Activated CD4-positive, alpha-beta T cell treated with anti-CD3 and anti-CD28 coated beads, Interleukin-2, Interleukin-4, amounts not matched to agents 100 ng/mL and 50 ng/mL, durations not matched to agents 16 hours and 8 hours (primary cell): ENCODE results near the gene AKAP1.
"Not testable (repeated sequence)": the region's sequence is repeated elsewhere in the genome, so short reads cannot be mapped to it uniquely, and the experiment has no call there.

Source experiments
- DNase-seq: peaks from one replicate; pipeline ENCODE4 v3.0.0-alpha.2; 2020; ENCODE audit warnings: low spot score

The AKAP1 gene

GRCh38 chr17:57077000-57077399 is 8.0 kb upstream of the AKAP1 start:
- no peak for DNase-seq

- DNase-seq, result no peak
Measured at GRCh38 chr17:57078274-57078673, 6.8 kb upstream of the AKAP1 start.

- peak; percentile 33 for DNase-seq
Measured at GRCh38 chr17:57080718-57081117, 4.3 kb upstream of the AKAP1 start.

GRCh38 chr17:57082441-57082840 is 2.6 kb upstream of the AKAP1 start:
- DNase-seq, result no peak

GRCh38 chr17:57084361-57084801 is 665 bp upstream of the AKAP1 start:
- DNase-seq, result no peak

DNA sequence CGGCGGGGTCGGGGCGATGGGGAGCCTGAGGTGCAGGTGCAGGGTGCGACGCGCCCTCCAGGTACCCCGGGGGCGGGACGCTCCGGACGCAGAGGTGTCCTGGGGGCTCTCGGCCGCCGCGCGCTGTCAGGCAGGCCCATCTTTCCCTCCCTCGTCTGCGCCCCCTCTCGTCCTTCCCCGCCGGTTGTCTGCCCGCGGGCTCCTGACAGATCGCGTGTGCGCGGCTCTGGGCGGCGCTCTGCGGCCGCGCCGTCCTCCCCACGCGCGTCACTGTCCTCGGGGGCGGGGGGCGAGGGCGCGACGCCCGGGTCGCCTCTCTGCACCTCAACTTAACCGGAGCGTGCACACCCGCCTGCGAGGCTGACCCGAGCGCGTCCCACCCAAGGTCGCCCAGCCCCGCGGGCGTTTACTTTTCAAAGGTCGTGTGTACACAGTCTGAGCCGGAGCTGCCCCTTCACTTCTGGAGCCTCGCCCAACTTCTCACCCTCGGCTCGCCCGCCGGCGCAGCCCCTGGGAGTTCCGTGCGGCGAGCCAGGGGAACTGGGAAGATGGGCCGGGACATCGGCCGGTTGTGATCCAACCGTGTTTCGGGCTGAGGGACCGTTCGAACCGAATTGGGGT is 512 bp downstream of the AKAP1 start:
- DNase-seq, result peak; percentile 32

- DNase-seq, result no peak
Measured at GRCh38 chr17:57086069-57086930, 1.3 kb downstream of the AKAP1 start.

- DNase-seq, result no peak
Measured at GRCh38 chr17:57088298-57088697, 3.3 kb downstream of the AKAP1 start.

DNA sequence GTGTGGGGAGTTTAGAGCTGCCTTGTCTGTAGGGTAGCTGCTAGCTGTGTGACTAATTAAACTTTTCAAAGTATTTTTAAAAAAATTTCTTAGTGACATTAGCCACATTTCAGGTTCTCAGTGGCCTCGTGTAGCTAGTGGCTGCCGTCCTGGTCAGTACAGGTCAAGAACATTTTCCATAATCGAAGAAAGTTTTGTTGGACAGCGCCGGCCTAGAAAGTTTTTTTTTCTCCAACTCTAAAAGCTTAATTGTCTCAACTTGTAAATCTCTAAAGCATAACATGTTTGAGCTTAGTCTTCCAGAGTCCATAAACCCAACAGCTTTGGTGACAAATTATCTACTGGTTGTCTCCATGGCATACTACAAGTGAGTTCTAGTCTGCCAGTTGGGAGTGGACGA is 4.3 kb downstream of the AKAP1 start:
- no peak for DNase-seq

DNA sequence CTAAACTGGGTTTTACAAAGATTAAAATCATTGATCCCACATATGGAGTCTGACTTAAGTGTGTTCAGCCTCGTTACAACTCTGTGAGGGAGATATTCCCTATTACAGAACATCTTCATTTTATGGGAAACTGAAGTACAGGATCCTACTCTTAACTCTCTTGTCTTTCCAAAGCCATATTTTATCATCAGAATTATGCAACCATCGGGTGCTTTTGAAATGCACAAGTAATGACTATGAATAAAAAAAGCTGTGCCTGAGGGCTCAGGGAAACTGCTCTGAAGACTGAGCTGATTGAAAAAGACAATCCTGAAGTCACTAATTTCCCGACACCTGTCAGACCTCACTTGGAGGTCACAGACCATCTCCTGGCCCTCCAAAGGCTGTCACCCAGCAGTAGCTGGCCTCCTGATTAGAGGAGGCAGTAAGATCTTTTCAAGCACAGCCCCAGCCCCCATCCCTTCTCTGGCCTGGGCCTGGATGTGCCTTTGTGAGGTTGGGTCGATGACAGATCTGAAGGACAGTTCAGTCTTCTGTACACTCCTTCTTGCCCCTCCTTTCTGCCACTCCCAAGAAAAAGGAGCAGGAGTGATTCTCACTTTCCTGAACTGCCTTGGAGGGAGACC is 5.6 kb downstream of the AKAP1 start:
- DNase-seq, result no peak

GRCh38 chr17:57091186-57091618 is 6.2 kb downstream of the AKAP1 start:
- DNase-seq, result no peak

DNA sequence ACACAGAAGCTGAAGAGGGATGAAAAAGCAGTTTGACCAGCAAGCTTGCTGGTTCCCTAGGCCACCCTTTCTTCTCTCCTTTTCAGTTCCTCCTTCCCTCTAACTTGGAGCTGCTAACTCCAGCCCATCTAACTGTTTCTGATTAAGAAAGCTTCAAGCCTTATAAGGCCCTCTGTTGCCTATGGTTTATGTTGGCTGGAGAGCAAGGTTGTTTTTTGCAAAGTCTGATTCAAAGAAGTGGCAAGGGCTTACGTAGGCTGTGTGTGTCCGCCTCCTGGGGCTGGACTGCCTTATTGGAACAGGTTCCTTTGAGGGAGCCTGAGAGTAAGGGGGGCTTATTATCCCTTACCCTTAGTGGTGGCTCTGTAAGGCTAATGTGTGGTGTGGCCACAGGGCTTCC is 7.1 kb downstream of the AKAP1 start:
- DNase-seq, result no peak

- DNase-seq, result no peak
Measured at GRCh38 chr17:57092779-57093178, 7.7 kb downstream of the AKAP1 start.

DNA sequence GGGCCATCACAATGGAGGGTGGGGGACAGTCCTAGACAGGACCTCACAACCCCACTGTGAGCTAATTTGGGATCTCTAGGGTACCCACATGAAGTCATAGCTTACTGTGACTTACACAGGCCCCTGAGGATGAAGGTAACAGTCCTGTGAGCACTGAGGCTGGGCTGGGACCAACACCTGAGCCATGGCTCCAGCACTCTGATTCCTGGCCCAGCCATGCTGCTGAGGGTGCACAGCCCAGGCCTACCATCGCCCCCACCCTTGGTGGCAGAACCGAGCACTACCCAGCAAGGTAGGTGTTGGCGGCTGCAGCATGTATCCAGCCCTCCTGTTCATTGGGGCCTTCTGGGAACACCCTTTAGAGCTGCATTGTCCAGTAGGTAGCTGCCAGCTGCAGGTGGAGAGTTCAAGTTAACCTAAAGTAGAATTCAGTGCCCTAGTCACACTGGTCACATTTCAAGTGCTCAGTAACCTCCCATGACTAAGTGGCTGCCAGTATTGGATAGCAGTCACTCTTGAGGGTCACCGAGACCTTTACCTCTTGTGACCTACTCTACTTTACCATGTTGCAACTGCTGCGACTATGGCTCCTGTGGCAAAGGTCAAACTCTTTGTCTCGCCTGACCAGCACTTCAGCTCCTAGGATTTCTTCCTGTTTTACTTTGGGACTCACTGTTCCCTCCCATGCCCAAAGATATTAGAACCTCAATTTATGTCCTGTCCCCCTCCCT is 11.6 kb downstream of the AKAP1 start:
- DNase-seq, result no peak

DNA sequence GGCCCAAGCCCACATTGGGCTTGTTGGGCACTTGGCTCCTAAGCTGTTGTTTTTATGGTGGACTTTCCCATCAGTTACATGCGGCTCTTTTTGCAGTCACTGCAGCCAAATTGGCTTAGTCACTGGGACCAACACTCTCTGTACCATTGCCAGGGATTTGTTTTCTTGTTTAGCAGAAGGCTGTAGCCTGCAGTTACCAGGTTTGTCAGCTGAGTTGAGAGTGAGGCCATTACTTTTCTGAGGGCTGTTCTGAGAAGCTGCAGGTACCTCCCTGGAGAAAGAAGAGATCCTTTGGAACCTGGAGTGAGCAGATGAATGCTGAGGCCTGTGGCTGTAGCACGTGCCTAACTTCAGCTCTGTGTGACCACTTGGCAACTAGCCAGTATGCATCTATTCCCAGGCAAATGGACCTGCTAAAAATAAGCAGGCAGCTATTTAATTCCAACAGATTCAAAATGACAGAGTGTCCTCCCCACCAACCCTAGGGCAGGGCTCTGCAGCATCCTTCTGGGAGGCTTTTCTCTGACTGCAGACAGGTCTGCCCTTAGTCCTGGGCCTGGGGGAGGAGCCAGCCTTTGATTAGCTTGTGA is 12.9 kb downstream of the AKAP1 start:
- DNase-seq, result no peak

- DNase-seq, result no peak
Measured at GRCh38 chr17:57099165-57099564, 14.1 kb downstream of the AKAP1 start.

DNA sequence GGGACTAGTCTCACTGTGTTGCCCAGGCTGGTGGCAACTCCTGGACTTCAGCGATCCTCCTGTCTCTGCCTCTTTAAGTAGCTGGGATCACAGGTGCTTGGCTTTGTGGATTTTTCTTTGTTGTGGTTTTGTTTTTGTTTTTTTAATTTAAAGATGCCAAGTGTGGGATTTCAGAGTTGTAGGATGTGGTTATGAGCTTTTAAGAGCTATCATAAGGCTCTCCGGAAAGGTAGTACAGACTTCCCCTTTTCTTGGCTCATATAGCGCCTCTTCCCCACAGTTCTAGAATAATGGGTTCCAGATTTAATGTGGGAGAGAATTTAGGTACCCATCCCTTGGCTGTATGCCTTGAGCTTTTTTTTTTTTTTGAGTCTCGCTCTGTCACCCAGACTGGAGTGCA is 17.1 kb downstream of the AKAP1 start:
- no peak for DNase-seq

DNA sequence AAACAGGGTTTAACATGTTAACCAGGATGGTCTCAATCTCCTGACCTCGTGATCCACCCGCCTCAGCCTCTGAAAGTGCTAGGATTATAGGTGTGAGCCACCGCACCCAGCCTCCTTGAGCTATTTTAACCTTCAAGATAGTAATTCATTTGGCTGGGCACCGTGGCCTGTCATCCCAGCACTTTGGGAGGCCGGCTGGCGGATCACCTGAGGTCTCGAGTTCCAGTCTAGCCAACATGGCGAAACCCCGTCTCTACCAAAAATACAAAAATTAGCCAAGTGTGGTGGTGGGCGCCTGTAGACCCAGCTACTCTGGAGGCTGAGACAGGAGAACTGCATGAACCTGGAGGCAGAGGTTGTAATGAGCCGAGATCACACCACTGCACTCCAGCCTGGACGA is 17.6 kb downstream of the AKAP1 start:
- DNase-seq, result not testable (repeated sequence)

GRCh38 chr17:57104461-57105175 is 19.6 kb downstream of the AKAP1 start:
- DNase-seq, result no peak

DNA sequence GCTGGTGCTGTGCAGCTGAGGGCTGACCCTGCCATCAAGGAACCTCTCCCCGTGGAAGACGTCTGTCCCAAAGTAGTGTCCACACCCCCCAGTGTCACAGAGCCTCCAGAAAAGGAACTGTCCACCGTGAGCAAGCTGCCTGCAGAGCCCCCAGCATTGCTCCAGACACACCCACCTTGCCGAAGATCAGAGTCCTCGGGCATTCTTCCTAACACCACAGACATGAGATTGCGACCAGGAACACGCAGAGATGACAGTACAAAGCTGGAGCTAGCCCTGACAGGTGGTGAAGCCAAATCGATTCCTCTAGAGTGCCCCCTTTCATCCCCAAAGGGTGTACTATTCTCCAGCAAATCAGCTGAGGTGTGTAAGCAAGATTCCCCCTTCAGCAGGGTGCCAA is 20.5 kb downstream of the AKAP1 start:
- DNase-seq, result no peak

GRCh38 chr17:57106107-57106835 is 21.2 kb downstream of the AKAP1 start:
- no peak for DNase-seq
